A549 treated with AZD9567 at 1 μM for 4 hours (cell line): ENCODE results near the gene NRG3. TPM values are rescaled to one million over a fixed set of nuclear protein-coding genes. Genes with fewer than 3 reads are reported as not detected.

ENCODE experiments used
- total RNA-seq: library from RNA; stranded (reverse); fragments of 200-300 nt; extraction: Qiagen RNA extraction; gene quantifications from 5 replicates; pipeline ENCODE4 v1.2.3, GENCODE V29; 2022; ENCODE audit not compliant: insufficient read depth

NRG3 gene
- not detected in 5 replicates for total RNA-seq

GRCh38 chr10:81874875-81875466 is at the start of gene NRG3:
TSS of gene NRG3 (plus strand) at chr10:81875194.

